PC-9 (cell line): ENCODE results near the gene FCN1.

ENCODE experiments used
- CTCF ChIP-seq: fragments of 200-600 bp; sonication (generic); conservative IDR thresholded peaks from 2 replicates; pipeline ENCODE4 v1.6.1; 2017; ENCODE audit warnings: mixed run types, antibody characterized with exemption, mild to moderate bottlenecking, moderate library complexity
- EZH2 ChIP-seq: fragments of 200-600 bp; sonication (generic); IDR thresholded peaks from 2 replicates; pipeline ENCODE4 v1.8.0; 2017; ENCODE audit warnings: antibody characterized with exemption, low read depth

DNA sequence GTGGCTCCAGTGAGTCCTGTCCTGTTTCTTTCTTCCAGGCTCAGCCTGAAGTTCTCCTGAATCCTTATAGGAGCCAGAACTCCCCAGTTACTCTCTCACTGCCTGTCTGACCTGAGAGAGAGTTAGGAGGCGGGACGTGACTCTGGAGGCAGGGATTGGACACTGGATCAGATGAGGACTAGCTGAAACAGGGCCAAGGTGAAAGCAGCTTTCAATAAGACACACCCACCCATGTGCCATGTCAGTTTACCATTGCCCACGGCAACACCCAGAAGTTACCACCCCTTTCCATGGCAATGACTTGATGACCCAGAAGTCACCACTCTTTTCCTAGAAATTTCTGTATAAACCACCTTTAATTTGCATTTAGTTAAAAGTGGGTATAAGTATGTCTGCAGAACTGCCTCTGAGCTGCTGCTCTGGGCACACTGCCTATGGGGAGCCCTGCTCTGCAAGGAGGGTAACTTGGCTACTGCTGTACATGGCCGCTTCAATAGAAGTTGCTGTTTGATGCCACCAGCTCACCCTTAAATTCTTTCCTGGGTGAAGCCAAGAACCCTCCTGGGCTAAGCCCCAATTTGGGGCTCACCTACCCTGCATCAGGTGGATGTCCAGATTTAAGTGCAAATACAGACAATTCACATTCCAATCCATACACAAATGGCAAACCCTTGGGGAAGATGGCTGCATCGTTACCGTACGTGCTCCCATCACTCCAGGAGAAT lies 23.4 kb downstream of the FCN1 start:
- no peak for TF ChIP-seq CTCF
- TF ChIP-seq EZH2 = no peak
